ENCODE results near the gene EXOC5.

DNA sequence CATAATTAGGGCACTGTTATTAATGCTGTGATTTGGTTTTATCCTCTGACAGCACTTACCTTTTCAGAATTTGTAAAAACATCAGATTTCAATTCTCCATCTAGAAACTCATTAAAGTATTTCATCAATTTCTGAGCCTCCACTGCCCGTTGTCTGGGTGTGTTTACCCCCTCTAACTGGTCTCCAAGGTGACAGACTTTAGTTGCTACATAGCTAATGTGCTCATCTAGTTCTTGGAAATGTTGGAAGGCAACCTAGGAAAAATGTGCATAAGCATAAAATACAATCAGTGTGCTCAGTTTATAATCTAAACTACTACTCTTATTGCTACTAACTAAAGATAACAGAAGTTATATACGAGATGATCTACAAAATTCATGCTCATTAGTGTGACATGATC lies 24.6 kb downstream of the EXOC5 start:
- TF ChIP-seq CTCF (IDR thresholded peaks at IDR 0.05): no peak
- TF ChIP-seq POLR2A (IDR thresholded peaks at IDR 0.05): no peak
